HG03066 (cell line): ENCODE data around the gene CFAP65.

Experiments used
- ATAC-seq: cut with Tn5 transposase; IDR thresholded peaks from one replicate; pipeline ENCODE4 v1.9.1; 2021; ENCODE audit warnings: low read depth; ENCODE audit not compliant: unreplicated experiment

The CFAP65 gene

GRCh38 chr2:218995561-218995960 lies 45.8 kb downstream of the CFAP65 start:
- no peak for ATAC-seq

DNA sequence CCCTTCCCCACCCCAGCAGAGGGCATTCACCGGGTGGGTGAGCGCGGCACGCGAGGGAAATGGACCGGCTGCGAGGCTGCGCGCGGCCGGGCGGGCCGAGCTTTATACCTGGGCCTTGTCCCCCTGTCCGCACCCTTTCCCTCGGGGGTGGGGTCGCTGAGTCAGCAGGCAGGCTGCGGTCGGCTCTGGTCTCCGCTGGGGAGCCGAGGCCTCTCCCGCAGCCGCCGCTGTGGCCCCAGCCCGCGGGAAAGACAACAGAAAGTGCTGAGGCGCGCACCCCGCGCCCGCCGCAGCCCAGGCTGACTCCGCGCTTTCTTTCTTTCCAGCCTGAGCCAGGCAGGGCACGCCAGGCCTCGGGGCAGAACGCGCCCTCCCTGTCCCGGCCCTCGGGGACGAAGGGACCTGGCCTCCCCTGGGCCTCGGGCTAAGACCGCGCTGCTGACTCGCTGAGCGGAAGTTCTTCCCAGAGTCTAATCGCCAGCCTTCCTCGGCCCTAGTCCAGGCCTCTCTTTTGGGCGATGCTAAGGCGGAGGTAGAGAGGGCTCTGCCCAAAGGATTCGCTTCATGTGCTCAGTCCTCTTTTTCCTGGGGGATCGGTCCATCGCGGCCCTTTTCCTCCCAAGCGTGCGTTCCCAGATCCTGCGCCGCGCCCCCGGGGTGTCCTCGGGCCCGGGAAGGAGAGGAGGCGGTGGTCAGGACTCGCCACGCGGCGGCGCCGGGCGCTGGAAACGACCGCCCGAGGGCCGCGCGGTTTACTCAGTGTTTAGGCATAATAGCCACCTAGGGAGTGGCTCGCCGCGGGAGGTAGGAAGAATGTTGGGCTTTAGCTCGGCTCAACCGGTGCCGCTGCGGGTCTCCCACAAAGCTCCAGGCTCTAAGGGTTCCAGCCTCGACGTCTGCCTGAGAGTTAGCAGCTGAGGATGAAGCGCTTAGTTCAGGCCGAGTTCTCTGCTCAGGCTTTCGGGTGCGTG lies 47.7 kb downstream of the CFAP65 start, which contains the start of gene CRYBA2:
Gene CRYBA2 (minus strand): TSS at position 78 of the 971 bp plus-strand sequence. CDS start 246 bp downstream, outside the sequence.
- ATAC-seq, result no peak

- no peak for ATAC-seq
These were observed 48.5 kb downstream of the CFAP65 start for GRCh38 chr2:218992703-218993344.

DNA sequence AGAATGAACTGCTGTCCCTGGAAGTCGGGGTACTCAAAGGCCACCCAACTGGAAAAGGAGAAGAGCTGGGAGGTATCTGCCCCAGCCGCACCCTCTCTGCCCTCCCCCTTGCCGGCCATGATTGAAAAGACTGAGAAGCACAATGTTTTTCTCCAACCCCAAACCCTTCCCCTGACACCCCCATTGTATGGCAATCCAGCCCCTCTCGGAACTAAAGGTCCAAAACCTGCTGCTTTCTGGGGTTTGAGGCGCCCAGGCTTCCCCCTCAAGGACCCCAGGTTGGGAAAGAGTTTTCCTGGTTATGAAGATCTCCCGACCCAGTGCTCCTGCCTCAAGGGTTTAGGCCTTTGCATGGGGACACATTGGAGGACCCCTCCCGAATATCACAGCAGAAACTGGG lies 49.1 kb downstream of the CFAP65 start:
- ATAC-seq, result no peak

DNA sequence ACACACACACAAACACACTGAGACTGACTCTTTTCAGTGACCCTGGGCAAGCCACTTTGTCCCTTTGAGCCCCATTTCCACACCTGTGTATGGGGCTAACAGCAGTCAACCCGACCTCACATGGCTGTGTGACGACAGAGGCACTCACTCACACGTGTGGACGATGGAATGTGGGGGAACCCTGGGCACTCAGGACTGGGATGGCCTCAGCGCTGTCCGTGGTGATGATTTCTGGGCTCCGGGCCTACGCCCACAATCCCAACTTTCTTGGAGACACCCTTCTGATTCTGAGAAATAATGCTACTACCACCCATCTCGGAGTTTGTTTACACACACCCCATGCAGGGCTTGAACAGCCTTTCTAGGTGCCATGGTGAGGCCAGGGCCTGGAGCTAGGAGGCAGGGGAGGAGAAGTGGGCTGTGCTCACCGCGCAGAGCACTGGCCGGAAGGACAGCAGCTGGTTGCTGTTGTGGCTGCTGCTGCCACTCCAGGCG lies 49.6 kb downstream of the CFAP65 start:
- no peak for ATAC-seq

- no peak for ATAC-seq
These were observed 50.7 kb downstream of the CFAP65 start for GRCh38 chr2:218990612-218991011.

GRCh38 chr2:218990052-218990451 lies 51.3 kb downstream of the CFAP65 start:
- ATAC-seq, result no peak

DNA sequence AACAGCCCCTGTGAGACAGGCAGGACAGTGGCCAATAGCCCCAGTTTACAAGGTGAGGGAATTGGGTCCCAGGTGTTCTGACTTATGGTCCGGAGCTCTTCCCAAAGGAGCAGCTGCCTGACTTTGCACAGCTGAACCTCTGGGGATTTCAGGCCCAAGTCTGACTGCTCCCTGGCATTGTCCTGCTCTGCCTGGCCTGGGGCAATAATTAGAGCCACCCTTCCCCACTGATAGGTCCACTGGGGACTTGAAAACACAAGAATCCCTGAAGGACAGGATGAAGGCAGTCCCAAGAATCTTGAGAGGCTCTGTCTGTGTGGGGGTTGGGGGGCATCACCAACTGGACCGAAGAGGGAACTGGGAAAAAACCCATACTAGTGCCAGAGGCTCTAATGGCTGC lies 52.7 kb downstream of the CFAP65 start:
- ATAC-seq, result no peak

DNA sequence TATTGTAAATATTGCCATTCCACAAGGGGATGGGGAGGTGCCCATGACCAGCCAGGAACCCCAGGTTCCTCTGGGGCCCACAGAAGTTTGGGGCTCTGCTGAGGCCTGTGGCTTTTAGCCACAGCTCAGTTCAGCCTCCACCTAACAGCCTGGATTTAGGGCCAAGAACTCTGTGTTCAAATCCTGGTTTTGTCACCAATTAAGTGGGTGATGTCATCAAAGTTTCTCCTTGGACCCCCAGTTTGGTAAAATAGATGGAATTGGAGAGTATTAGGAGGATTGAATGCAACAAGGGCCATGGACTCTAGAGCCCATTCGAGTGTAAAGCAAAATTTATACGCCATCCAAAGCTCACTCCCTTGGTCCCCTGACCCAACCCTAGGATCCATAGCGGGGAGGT lies 53.2 kb downstream of the CFAP65 start:
- ATAC-seq, result no peak

DNA sequence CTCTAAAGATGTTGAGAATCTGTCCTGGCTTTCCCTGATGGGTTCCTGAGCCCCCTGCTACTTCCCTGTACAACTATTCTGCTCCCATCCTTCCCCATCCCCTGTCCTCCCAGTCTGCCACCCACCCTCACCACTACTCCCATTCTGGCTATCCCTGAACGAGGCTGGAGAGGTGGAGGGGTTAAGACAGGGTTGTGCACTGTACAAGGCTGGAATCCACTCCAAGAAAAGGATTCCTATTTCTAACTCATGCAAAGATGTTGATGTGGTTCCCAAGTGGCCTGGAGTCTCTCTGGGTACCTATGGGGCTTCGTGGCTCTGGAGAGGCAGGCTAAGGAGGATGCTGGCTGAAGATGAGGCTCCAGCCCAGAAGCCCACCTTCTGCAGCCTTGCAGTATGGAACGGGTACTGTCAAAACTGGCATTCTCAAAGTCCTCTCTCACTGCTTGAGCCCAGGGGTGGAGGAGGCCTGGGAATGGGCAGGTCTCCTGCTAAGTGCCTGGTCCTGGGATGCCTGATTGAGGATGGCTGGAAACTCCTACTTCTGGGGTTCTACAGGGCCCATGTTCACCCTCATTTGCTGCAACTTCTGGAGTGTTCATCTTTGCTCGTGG lies 55.1 kb downstream of the CFAP65 start:
- no peak for ATAC-seq

DNA sequence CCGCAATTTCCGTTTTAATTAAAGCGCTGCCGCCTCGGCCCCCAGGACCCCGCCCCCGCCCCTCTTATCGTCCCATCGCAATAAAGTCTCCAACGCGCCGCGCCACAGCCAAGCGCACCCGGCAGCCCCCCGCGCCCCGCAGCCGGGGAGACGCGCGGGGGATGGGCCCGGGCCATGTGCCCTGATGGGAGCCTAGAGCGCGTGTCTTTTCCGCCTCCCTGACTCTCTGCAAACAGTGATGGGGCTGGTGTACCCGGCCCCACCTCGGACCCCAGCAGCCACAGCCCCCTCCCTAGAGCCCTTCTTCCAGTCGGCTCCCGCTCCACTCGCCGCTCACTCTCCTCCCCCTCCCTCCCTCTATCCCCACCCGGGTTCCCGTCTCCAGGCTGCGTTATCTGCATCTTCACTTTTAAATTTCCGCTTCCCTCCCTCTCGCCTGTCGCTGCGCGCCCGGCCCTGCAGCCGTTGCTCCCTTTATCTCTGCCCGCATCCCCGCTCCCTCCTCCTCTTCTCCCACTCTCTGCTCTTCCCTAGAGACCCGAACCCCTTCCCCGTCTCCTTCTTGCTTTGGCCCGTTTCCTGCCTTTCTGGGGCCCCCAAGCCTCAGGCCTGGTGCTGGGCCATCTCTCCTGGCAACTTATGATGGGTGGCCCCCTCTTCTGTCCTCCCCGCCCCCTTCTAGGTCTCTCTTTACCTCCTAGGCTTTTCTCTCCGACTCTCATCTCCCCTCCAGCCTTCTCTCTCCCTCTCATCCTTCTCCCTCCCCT lies 55.8 kb downstream of the CFAP65 start:
- no peak for ATAC-seq

DNA sequence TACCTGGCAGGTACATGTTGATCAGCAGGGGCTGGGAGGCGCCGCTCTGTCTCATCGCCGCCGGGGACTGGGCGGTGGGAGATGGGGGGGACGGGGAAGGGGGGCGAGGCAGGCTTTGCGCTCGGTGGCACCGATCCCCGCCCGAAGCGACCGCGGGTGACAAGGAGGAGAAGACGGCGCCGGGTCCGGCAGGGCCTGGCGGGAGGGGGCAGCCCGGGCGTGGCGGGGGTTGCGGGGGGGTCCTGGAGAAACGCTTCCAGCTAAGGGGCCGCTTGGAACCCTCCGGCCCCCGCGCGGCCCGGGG lies 56.3 kb downstream of the CFAP65 start, which contains the start of gene FEV:
Gene FEV (minus strand): TSS at position 164 of the 304 bp plus-strand sequence. CDS start 109 bp downstream, at position 55.
- no peak for ATAC-seq

- no peak for ATAC-seq
These were observed 56.9 kb downstream of the CFAP65 start for GRCh38 chr2:218984239-218985020.

DNA sequence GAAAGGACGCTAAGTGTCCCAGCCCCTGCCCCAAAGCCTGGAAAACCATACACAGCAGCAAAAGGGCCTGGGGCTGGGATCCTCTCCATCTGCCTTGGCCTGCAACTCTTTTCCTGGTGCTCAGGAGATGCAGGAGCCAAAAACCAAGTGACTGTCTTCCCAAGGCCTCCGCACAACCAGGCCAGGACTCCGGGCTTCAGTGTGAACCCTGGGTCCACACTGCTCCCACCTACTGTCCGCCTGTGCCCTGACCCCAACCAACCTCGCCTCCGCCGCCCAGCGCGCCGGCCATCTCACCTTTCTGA lies 57.4 kb downstream of the CFAP65 start:
- ATAC-seq, result no peak

- no peak for ATAC-seq
These were observed 57.9 kb downstream of the CFAP65 start for GRCh38 chr2:218983263-218983933.

DNA sequence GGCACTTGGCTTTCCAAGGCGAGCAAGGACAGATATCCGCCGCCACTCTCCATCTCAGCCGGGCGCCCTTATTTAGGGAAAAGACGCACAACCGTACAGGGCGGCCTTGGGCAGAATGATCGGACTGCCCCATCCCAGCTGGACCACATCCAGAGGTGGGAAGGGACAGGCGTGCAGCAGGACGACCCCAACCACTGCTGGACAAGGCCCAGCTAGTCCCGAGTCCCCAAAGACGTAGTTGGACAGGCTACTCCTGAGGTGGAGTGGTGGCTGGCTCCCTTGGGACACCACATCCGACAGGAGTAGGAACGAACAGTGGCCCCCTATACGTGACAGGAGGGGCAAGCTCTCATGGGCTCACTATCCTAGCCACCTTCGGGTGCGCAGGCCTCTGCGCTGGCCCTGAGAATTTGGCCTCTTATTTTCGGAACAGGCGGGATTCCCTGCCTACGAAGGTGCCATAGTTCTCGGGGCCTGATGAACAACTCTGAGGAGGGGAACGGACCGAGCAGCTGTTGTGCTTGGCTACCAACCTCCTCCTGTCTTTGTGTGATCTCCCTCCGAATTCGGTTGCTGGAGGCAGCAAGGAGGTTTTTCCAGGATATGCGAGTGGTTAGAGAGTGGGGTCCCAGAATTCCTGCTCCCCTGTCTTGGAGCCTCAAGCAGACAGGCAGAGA lies 58.6 kb downstream of the CFAP65 start:
- ATAC-seq, result no peak

- no peak for ATAC-seq
These were observed 59.3 kb downstream of the CFAP65 start for GRCh38 chr2:218981881-218982585.

- no peak for ATAC-seq
These were observed 59.9 kb downstream of the CFAP65 start for GRCh38 chr2:218981390-218981880.
